Heart left ventricle (tissue), 13 donors: ENCODE measurements around the gene MAST4.

ENCODE experiments used
- POLR2A ChIP-seq, 2 donors: fragments of 450-650 bp; IDR thresholded peaks; one replicate each; pipeline ENCODE4 v1.6.1; 2017; ENCODE audit warnings: antibody characterized with exemption in 2 of 2, mild to moderate bottlenecking in 2 of 2, moderate library complexity in 2 of 2
- TF ChIP-seq, protein P1 (sequence below), 12 donors: fragments of 200-600 bp; sonication (generic) in 4 of 12; IDR thresholded peaks; one replicate each; pipeline versions ENCODE4 v1.5.0 to v1.8.0; 2018 to 2022; ENCODE audit warnings: antibody characterized with exemption in 12 of 12, mild to moderate bottlenecking in 5 of 12
- donor health status: ischemic (EF 13 %, LVEDD 7.1; RV severe dilation, severe dysfunction).
- donor health status: DM: no; HTN: yes; CAD: no.
- donor health status: DM: no; HTN: no; CAD: no.
- donor health status: ischemic (EF 25% LVEDD 6.9; RV normal size, moderate dysfunction).
- donor health status: ischemic (EF 25% LVEDD 5.7; RV mildly dilated, moderate dysfunction).
- donor health status: ischemic (EF 35%, LVEDD 5.7; RV mildly dilated, moderate dysfunction).
- donor health status: nonischemic (EF 11% LVEDD 7.7; RV severe dilation, severe dysfunction).
- donor health status: DM: yes; HTN: yes; CAD: no.
- donor health status: PGD.
- donor health status: ischemic (EF 29% LVEDD 5.4; RV normal size, mild dysfunction).
- donor health status: nonischemic (EF 23%, LVEDD 6.1; RV moderate dilation, normal function).

DNA sequence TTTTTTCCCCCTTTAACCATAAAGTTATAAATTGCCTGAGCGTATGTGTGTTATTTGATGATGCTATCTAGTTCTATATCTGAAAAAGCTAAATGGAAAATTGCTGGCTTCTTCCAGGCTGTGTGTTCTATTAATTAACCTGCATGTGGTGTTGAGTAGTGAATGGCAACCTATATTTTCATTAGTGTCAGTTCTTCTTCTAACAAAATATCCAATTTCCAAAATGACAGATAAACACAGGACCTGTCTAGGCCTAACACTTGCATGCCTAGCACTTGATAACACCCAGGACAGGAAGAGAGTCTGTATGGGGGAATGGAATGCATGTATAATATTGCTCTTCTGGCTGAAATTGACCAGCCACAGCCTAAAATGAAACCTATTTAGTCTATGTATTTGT is 508.7 kb downstream of the MAST4 start:
- no peak for TF ChIP-seq POLR2A (IDR thresholded peaks at IDR 0.05)
- TF ChIP-seq, protein P1, sequence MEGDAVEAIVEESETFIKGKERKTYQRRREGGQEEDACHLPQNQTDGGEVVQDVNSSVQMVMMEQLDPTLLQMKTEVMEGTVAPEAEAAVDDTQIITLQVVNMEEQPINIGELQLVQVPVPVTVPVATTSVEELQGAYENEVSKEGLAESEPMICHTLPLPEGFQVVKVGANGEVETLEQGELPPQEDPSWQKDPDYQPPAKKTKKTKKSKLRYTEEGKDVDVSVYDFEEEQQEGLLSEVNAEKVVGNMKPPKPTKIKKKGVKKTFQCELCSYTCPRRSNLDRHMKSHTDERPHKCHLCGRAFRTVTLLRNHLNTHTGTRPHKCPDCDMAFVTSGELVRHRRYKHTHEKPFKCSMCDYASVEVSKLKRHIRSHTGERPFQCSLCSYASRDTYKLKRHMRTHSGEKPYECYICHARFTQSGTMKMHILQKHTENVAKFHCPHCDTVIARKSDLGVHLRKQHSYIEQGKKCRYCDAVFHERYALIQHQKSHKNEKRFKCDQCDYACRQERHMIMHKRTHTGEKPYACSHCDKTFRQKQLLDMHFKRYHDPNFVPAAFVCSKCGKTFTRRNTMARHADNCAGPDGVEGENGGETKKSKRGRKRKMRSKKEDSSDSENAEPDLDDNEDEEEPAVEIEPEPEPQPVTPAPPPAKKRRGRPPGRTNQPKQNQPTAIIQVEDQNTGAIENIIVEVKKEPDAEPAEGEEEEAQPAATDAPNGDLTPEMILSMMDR (IDR thresholded peaks at IDR 0.05): no peak
